Body of pancreas (tissue), 4 donors: ENCODE results near the gene ENTPD8. TPM values are rescaled to one million over a fixed set of nuclear protein-coding genes. Genes with fewer than 3 reads are reported as not detected.

Experiments
- ATAC-seq: fragments of 150-250 bp; one replicate; pipeline ENCODE4 v1.9.1; 2016
- DNase-seq, 4 donors: peaks; one replicate each; pipeline ENCODE4 v3.0.0-alpha.2; 2019
- H3K27ac ChIP-seq, 4 donors: fragments of 200-600 bp; sonication (generic); 1 replicate in 3 of 4; 2 replicates in 1 of 4; pipeline versions ENCODE4 v1.5.1 to v1.6.1; 2016 to 2019; ENCODE audit warnings: mild to moderate bottlenecking in 1 of 4, mixed read lengths in 1 of 4, moderate library complexity in 1 of 4
- H3K27me3 ChIP-seq, 2 donors: fragments of 200-600 bp; sonication (generic); one replicate each; pipeline ENCODE4 v1.6.0; 2016; ENCODE audit warnings: mild to moderate bottlenecking in 1 of 2
- H3K36me3 ChIP-seq, 2 donors: fragments of 200-600 bp; sonication (generic); replicated peaks in 1 of 2; 2 replicates each; pipeline ENCODE4 v1.5.1; 2016; ENCODE audit warnings: low read depth in 2 of 2; ENCODE audit not compliant: insufficient read depth in 1 of 2
- H3K4me1 ChIP-seq: fragments of 200-600 bp; sonication (generic); one replicate; pipeline ENCODE4 v1.6.0; 2016
- H3K4me3 ChIP-seq, 2 donors: fragments of 200-600 bp; sonication (generic); 1 replicate in 1 of 2; 2 replicates in 1 of 2; pipeline ENCODE4 v1.5.1; 2016 to 2019
- H3K9me3 ChIP-seq, 3 donors: fragments of 200-600 bp; sonication (generic); 1 replicate in 2 of 3; 2 replicates in 1 of 3; pipeline ENCODE4 v1.5.1; 2016
- CTCF ChIP-seq, 7 experiments: fragments of 450-650 bp in 4 of 7; fragments of 200-600 bp in 3 of 7; sonication (generic) in 3 of 7; IDR thresholded peaks; one replicate each; pipeline ENCODE4 v1.5.1; 2016 to 2019; ENCODE audit warnings: antibody characterized with exemption in 7 of 7
- POLR2A ChIP-seq, 3 donors: fragments of 450-650 bp; IDR thresholded peaks; one replicate each; pipeline ENCODE4 v1.6.1; 2016; ENCODE audit warnings: antibody characterized with exemption in 3 of 3, mild to moderate bottlenecking in 2 of 3
- whole genome bisulfite sequencing, 2 donors: methylation state at CpG; one replicate each; pipeline ENCODE4 v1.1.5; 2017; 5-methylcytosine and 5-hydroxymethylcytosine counted together
- intact Hi-C: fragments of 100-400 bp; cut with DNase I; formaldehyde crosslinking; loops from one replicate; pipeline ENCODE4 v1.15.1; 2023
- microRNA-seq, 2 donors: library from miRNA; unstranded; fragments of <30 nt; microRNA quantifications; one replicate each; pipeline ENCODE4, GENCODE V29; 2016; ENCODE audit warnings: borderline number of aligned reads in 2 of 2, borderline replicate concordance in 2 of 2
- total RNA-seq, 2 donors: library from RNA; depleted of rRNA; stranded (reverse); fragments of >200 nt; gene quantifications; one replicate each; pipeline ENCODE4 v1.1.0, GENCODE V29; 2016

Gene ENTPD8
- total RNA-seq, 2 donors from 2014 or later, result 2.0 to 2.3 TPM

- ATAC-seq (no peak), DNase-seq (peak in 1 of 4 donors; percentile 1)
- H3K4me3 ChIP-seq, result no peak overlapping the region
- no peaks in the 10 kb centered on the region for H3K4me1 ChIP-seq
- 93 to 94% methylated on average over 19 to 25 of the region's 26 CpGs for WGBS, 2 donors
- intact Hi-C loops, result no loop called here
- H3K9me3 ChIP-seq, result no peaks in the 10 kb centered on the region
- H3K36me3 ChIP-seq, result no peaks in the 10 kb centered on the region
- H3K27me3 ChIP-seq, result no peaks in the 10 kb centered on the region
- TF ChIP-seq POLR2A (IDR thresholded peaks at IDR 0.05) (no peak), CTCF (IDR thresholded peaks at IDR 0.05) (no peak)
- H3K27ac ChIP-seq, result no peak overlapping the region
Observed at GRCh38 chr9:137385061-137385655, 56.0 kb downstream of the ENTPD8 start.

Small RNAs within 50 kb of the gene (microRNA-seq; reads per million reads assigned to microRNA genes)
- 0.47 to 0.90 reads per million in 2 donors for gene MIR7114

Other genes with a start within 250 kb of the ENTPD8 start
- 10 to 100 TPM; 90.0 to 91.3 TPM for gene TPRN, start 240.6 kb downstream of the ENTPD8 start, total RNA-seq
- gene TMEM203, start 235.7 kb downstream of the ENTPD8 start, total RNA-seq, result 10 to 100 TPM; 11.9 to 18.1 TPM
- gene NDOR1, start 235.7 kb downstream of the ENTPD8 start, total RNA-seq, result 10 to 100 TPM; 17.1 to 22.7 TPM
- gene RNF208, start 219.1 kb downstream of the ENTPD8 start, total RNA-seq, result 10 to 100 TPM in 1 of 2 donors, under 1 TPM in 1; 0.78 to 14.5 TPM
- gene CYSRT1, start 216.2 kb downstream of the ENTPD8 start, total RNA-seq, result not detected
- under 1 TPM in 1 of 2 donors, not detected in 1; 0.26 TPM for gene RNF224, start 213.9 kb downstream of the ENTPD8 start, total RNA-seq
- under 1 TPM in 1 of 2 donors, not detected in 1; 0.33 TPM for gene SLC34A3, start 210.5 kb downstream of the ENTPD8 start, total RNA-seq
- gene TUBB4B, start 200.1 kb downstream of the ENTPD8 start, total RNA-seq, result 100 to 1,000 TPM in 1 of 2 donors, 10 to 100 TPM in 1; 79.1 to 171 TPM
- not detected for gene STPG3, start 190.1 kb downstream of the ENTPD8 start, total RNA-seq
- 10 to 100 TPM; 31.3 to 34.2 TPM for gene NELFB, start 186.0 kb downstream of the ENTPD8 start, total RNA-seq
- gene TOR4A, start 163.6 kb downstream of the ENTPD8 start, total RNA-seq, result 10 to 100 TPM in 1 of 2 donors, 1 to 10 TPM in 1; 9.9 to 12.2 TPM
- gene NRARP, start 139.1 kb downstream of the ENTPD8 start, total RNA-seq, result 10 to 100 TPM; 18.4 to 24.4 TPM
- gene EXD3, start 18.2 kb downstream of the ENTPD8 start, total RNA-seq, result 10 to 100 TPM; 23.3 to 34.9 TPM
- gene NOXA1, start 18.0 kb downstream of the ENTPD8 start, total RNA-seq, result 10 to 100 TPM in 1 of 2 donors, 1 to 10 TPM in 1; 7.3 to 12.9 TPM
- gene NSMF, start 18.0 kb upstream of the ENTPD8 start, total RNA-seq, result 10 to 100 TPM; 65.4 to 65.9 TPM
- gene PNPLA7, start 109.0 kb upstream of the ENTPD8 start, total RNA-seq, result 10 to 100 TPM; 16.1 to 27.7 TPM
- 10 to 100 TPM; 32.9 to 37.2 TPM for gene MRPL41, start 110.5 kb upstream of the ENTPD8 start, total RNA-seq
- 10 to 100 TPM; 44.4 to 46.5 TPM for gene DPH7, start 137.6 kb upstream of the ENTPD8 start, total RNA-seq
- gene ZMYND19, start 149.2 kb upstream of the ENTPD8 start, total RNA-seq, result 1 to 10 TPM; 6.6 to 8.8 TPM
- 10 to 100 TPM; 78.1 to 93.6 TPM for gene ARRDC1, start 164.3 kb upstream of the ENTPD8 start, total RNA-seq
- gene EHMT1, start 177.6 kb upstream of the ENTPD8 start, total RNA-seq, result 10 to 100 TPM; 41.0 to 65.9 TPM